Adrenal gland (tissue), 5 donors: ENCODE results near the gene FOXN3.

Experiments
- POLR2A ChIP-seq, 2 donors: fragments of 450-650 bp; IDR thresholded peaks; one replicate each; pipeline ENCODE4 v1.6.1; 2017; ENCODE audit warnings: antibody characterized with exemption in 2 of 2, mild to moderate bottlenecking in 2 of 2, moderate library complexity in 1 of 2
- TF ChIP-seq, protein P1 (sequence below), 6 experiments: fragments of 450-650 bp in 4 of 6; fragments of 200-600 bp in 2 of 6; sonication (generic) in 1 of 6; IDR thresholded peaks; 1 replicate in 5 of 6; 2 replicates in 1 of 6; pipeline versions ENCODE4 v1.5.1 to v1.8.0; 2016 to 2021; ENCODE audit warnings: antibody characterized with exemption in 6 of 6, mild to moderate bottlenecking in 2 of 6, moderate library complexity in 1 of 6
- donor health status: DM: no; HTN: no; CAD: no.

DNA sequence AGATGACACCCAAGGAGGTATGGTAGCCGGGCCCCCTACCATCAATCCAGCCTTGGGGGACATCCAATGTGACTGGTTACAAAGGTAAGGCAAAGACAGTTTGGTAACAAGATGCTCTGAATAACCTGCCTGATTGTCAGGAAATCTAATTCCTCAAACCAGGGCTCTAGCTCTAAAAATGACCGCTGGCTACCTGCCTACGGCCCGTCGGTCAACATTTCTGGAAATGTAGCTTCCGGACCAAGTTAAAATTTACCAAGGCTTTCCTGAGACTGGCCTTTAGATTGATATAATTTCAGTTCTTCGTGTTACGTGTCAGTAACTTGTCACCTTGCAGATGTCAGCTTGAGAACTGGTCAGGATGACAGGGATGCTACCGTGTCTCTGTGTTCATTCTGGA lies 34.2 kb upstream of the FOXN3 start:
- TF ChIP-seq, protein P1, sequence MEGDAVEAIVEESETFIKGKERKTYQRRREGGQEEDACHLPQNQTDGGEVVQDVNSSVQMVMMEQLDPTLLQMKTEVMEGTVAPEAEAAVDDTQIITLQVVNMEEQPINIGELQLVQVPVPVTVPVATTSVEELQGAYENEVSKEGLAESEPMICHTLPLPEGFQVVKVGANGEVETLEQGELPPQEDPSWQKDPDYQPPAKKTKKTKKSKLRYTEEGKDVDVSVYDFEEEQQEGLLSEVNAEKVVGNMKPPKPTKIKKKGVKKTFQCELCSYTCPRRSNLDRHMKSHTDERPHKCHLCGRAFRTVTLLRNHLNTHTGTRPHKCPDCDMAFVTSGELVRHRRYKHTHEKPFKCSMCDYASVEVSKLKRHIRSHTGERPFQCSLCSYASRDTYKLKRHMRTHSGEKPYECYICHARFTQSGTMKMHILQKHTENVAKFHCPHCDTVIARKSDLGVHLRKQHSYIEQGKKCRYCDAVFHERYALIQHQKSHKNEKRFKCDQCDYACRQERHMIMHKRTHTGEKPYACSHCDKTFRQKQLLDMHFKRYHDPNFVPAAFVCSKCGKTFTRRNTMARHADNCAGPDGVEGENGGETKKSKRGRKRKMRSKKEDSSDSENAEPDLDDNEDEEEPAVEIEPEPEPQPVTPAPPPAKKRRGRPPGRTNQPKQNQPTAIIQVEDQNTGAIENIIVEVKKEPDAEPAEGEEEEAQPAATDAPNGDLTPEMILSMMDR (IDR thresholded peaks at IDR 0.05) = no peak
- no peak for TF ChIP-seq POLR2A (IDR thresholded peaks at IDR 0.05)
